ENCODE data around the gene TSPAN3.

Gene TSPAN3

DNA sequence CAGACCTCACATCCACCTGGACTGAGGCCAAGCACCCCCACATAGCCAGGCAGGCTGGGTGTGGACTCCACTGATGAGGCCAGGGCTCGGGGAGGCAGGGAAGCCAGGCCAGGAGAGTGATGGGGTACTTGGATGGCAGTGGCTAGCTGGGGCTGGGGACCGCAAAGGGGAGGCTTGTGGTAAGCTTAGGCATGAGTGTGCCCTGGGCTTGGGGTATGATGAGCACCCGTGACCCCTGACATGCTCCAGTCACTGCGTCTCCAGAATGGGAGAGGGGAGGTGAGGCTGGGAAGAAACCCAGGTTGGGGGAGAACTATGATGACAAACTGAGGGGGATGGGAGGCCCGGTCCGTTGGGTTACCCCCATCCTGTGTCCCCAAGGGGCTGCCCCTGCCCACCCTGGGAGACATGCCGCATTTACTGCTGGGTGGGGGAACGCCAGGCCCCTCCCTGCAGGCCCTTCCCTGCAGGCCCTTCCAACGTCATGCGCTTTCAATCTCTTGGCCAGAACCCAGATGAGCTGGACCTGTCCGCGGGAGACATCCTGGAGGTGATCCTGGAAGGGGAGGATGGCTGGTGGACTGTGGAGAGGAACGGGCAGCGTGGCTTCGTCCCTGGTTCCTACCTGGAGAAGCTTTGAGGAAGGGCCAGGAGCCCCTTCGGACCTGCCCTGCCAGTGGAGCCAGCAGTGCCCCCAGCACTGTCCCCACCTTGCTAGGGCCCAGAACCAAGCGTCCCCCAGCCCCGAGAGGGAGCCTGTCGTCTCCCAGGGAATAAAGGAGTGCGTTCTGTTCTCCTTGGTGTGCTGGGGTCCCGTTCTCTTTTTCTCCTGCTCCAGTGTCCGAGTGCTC lies 34.1 kb downstream of the TSPAN3 start:
- Histone ChIP-seq H3K36me3 (ENCODE audit: insufficient read depth, low read length) (peaks cover 7% of the 10 kb centered on the region), H3K4me3 (ENCODE audit: low read length) (no peak overlapping the region)

DNA sequence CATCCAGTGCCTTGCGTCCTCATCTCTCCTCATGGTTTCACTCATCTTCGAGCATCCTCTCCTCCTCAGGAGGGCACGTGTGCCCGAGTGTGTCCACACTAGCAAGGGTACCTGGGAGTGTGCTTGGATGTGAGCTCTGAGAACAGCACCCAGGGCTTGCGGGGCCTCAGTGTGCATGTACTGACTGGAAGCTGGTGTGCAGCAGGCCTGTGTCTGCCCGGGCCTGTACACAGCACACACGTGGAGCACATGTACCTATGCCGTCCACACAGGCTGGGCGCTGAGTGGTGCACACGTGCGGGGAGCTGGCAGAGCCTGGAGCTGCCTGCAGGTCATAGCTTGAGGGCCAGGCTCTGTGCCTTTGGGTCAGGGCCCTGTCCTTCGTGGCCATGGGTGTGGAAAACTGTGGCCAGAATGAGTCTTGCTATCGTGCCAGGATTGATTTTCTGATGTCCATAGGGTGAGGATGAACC lies 34.9 kb downstream of the TSPAN3 start:
- Histone ChIP-seq H3K9me3 (replicated peaks; ENCODE audit: low read length) (no peaks in the 10 kb centered on the region), H3K4me2 (ENCODE audit: low read length) (no peak overlapping the region), H3K4me3 (ENCODE audit: low read length) (no peak overlapping the region), H3K9ac (ENCODE audit: low read depth, low read length) (no peak overlapping the region), H3K27me3 (ENCODE audit: control insufficient read depth, insufficient read depth, low read length) (no peaks in the 10 kb centered on the region), H3K36me3 (ENCODE audit: insufficient read depth, low read length) (peaks cover 7% of the 10 kb centered on the region), H3K4me1 (ENCODE audit: control insufficient read depth, insufficient read depth, low read length) (no peaks in the 10 kb centered on the region)

More for the DNA sequence above, 34.1 kb downstream of the TSPAN3 start:
- Histone ChIP-seq H3K4me2 (ENCODE audit: low read length) (no peak overlapping the region), H3K4me1 (ENCODE audit: control insufficient read depth, insufficient read depth, low read length) (no peaks in the 10 kb centered on the region), H3K9me3 (replicated peaks; ENCODE audit: low read length) (no peaks in the 10 kb centered on the region), H3K27me3 (ENCODE audit: control insufficient read depth, insufficient read depth, low read length) (no peaks in the 10 kb centered on the region), H3K9ac (ENCODE audit: low read depth, low read length) (no peak overlapping the region)

DNA sequence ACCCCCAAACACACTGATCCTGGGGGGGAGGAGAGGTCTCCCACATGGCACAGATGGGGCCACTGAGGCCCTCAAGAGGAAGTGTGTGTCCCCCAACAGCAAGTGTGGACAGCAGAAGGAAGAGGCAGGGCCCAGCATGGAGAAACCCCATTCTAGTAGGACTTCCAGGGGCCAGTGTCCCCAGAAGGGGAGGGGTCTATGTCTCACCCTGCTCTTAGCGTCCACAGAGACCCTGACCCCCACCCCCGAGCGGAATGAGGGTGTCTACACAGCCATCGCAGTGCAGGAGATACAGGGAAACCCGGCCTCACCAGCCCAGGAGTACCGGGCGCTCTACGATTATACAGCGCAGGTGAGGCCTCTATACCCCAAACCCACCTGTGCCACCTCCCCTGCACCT lies 35.3 kb downstream of the TSPAN3 start:
- Histone ChIP-seq H3K9ac (ENCODE audit: low read depth, low read length) (no peak overlapping the region), H3K36me3 (ENCODE audit: insufficient read depth, low read length) (peaks cover 7% of the 10 kb centered on the region)

GRCh38 chr15:77034695-77035489 lies 36.0 kb downstream of the TSPAN3 start:
- Histone ChIP-seq H3K9me3 (replicated peaks; ENCODE audit: low read length) (no peaks in the 10 kb centered on the region), H3K9ac (ENCODE audit: low read depth, low read length) (no peak overlapping the region), H3K4me1 (ENCODE audit: control insufficient read depth, insufficient read depth, low read length) (no peaks in the 10 kb centered on the region), H3K27me3 (ENCODE audit: control insufficient read depth, insufficient read depth, low read length) (no peaks in the 10 kb centered on the region), H3K36me3 (ENCODE audit: insufficient read depth, low read length) (peaks cover 7% of the 10 kb centered on the region), H3K4me3 (ENCODE audit: low read length) (no peak overlapping the region), H3K4me2 (ENCODE audit: low read length) (no peak overlapping the region)

More for the DNA sequence above, 35.3 kb downstream of the TSPAN3 start:
- Histone ChIP-seq H3K4me1 (ENCODE audit: control insufficient read depth, insufficient read depth, low read length) (no peaks in the 10 kb centered on the region), H3K4me2 (ENCODE audit: low read length) (no peak overlapping the region), H3K4me3 (ENCODE audit: low read length) (no peak overlapping the region), H3K9me3 (replicated peaks; ENCODE audit: low read length) (no peaks in the 10 kb centered on the region), H3K27me3 (ENCODE audit: control insufficient read depth, insufficient read depth, low read length) (no peaks in the 10 kb centered on the region)

GRCh38 chr15:77033729-77034671 lies 36.9 kb downstream of the TSPAN3 start:
- H3K4me1 ChIP-seq (ENCODE audit: control insufficient read depth, insufficient read depth, low read length): no peaks in the 10 kb centered on the region
- no peak overlapping the region for H3K4me2 ChIP-seq (ENCODE audit: low read length)
- no peak overlapping the region for H3K9ac ChIP-seq (ENCODE audit: low read depth, low read length)
- no peak overlapping the region for H3K4me3 ChIP-seq (ENCODE audit: low read length)
- H3K27me3 ChIP-seq (ENCODE audit: control insufficient read depth, insufficient read depth, low read length): peaks cover 2% of the 10 kb centered on the region
- no peaks in the 10 kb centered on the region for H3K9me3 ChIP-seq (replicated peaks; ENCODE audit: low read length)
- H3K36me3 ChIP-seq (ENCODE audit: insufficient read depth, low read length): peaks cover 7% of the 10 kb centered on the region

DNA sequence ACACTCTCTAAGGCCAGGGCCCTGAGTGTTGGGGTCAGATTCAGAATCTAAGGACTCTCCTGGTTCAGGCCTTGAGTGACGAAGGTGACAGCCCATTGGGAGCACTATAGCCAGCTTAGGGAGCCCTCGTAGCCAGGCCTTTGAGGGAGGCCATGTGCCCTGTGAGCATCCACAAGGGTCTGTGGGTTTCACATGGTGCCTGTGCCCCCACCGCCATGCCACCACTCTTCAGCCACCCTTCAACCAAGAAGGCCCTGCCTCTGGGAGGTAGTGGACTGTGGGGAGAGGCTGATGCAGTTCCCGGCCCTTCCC lies 37.5 kb downstream of the TSPAN3 start:
- peaks cover 2% of the 10 kb centered on the region for H3K27me3 ChIP-seq (ENCODE audit: control insufficient read depth, insufficient read depth, low read length)
- H3K4me2 ChIP-seq (ENCODE audit: low read length): no peak overlapping the region
- peaks cover 7% of the 10 kb centered on the region for H3K36me3 ChIP-seq (ENCODE audit: insufficient read depth, low read length)
- H3K4me3 ChIP-seq (ENCODE audit: low read length): no peak overlapping the region
- no peaks in the 10 kb centered on the region for H3K9me3 ChIP-seq (replicated peaks; ENCODE audit: low read length)
- H3K9ac ChIP-seq (ENCODE audit: low read depth, low read length): no peak overlapping the region
- no peaks in the 10 kb centered on the region for H3K4me1 ChIP-seq (ENCODE audit: control insufficient read depth, insufficient read depth, low read length)

DNA sequence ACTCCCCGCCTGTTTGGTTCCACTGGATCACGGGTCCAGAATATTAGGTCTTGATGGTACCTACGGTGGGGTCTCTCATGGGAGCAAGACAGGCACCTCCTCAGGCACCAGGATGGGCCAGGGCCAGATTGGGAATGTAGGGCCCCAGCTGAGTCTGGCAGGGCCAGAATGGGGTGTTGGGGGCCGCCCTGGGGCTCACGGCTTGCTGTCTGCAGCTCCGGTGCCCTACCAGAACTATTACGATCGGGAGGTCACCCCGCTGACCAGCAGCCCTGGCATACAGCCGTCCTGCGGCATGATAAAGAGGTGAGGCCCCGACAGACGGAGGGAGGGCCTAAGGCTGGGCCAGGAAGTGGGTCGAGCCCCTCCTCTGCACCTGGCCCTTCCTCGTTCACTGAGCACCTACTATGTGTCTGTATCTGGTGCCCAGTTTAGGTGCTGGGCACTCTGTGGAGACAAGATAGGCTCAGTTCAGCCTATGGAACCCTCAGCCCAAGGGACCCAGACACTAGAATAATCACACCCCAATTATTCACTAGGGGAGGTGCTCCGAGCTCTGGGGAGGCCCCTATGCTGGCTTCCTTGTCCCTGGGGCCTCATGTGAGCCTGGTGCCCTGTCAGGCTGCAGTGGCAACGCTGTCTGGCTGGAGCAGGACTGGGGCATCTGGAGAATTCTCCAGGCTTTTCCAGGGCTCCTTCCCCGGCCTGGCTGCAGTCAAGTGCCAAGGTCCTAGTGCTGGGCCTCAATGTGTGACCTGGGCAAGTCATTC lies 38.1 kb downstream of the TSPAN3 start:
- Histone ChIP-seq H3K27me3 (ENCODE audit: control insufficient read depth, insufficient read depth, low read length) (peaks cover 2% of the 10 kb centered on the region), H3K9me3 (replicated peaks; ENCODE audit: low read length) (no peaks in the 10 kb centered on the region), H3K36me3 (ENCODE audit: insufficient read depth, low read length) (peaks cover 7% of the 10 kb centered on the region), H3K4me1 (ENCODE audit: control insufficient read depth, insufficient read depth, low read length) (no peaks in the 10 kb centered on the region), H3K4me2 (ENCODE audit: low read length) (no peak overlapping the region), H3K9ac (ENCODE audit: low read depth, low read length) (no peak overlapping the region), H3K4me3 (ENCODE audit: low read length) (no peak overlapping the region)

DNA sequence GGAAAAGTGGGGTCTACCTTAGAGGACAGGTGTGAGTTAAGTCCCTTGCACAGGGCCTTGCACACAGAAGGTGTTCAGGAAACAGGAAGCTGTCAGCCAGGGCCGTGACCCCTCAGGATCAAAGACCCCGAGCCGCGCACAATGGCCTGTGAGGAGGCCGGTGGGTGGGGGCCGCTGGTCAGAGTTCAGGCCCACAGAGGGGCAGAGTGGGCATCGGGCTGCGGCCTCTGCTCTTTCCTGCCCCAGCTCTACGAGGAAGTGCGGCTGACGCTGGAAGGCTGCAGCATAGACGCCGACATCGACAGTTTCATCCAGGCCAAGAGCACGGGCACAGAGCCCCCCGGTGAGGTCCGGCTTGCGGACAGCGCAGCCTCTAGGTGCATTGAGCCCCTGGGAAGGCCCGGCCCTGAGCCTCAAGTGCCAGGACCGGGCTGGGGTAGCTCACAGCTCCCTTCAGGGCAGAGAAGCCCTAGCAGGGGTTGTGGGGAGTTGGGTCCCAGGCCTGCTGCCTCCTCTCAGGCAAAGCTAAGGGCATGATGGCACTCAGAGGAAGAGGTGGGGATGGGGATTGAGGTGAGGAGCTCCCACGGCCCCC lies 38.8 kb downstream of the TSPAN3 start:
- Histone ChIP-seq H3K9me3 (replicated peaks; ENCODE audit: low read length) (no peaks in the 10 kb centered on the region), H3K9ac (ENCODE audit: low read depth, low read length) (no peak overlapping the region), H3K4me2 (ENCODE audit: low read length) (no peak overlapping the region), H3K36me3 (ENCODE audit: insufficient read depth, low read length) (peaks cover 7% of the 10 kb centered on the region), H3K4me1 (ENCODE audit: control insufficient read depth, insufficient read depth, low read length) (no peaks in the 10 kb centered on the region), H3K4me3 (ENCODE audit: low read length) (no peak overlapping the region), H3K27me3 (ENCODE audit: control insufficient read depth, insufficient read depth, low read length) (peaks cover 2% of the 10 kb centered on the region)

- Histone ChIP-seq H3K9ac (ENCODE audit: low read depth, low read length) (no peak overlapping the region), H3K9me3 (replicated peaks; ENCODE audit: low read length) (no peaks in the 10 kb centered on the region), H3K4me3 (ENCODE audit: low read length) (no peak overlapping the region), H3K27me3 (ENCODE audit: control insufficient read depth, insufficient read depth, low read length) (peaks cover 2% of the 10 kb centered on the region), H3K4me1 (ENCODE audit: control insufficient read depth, insufficient read depth, low read length) (no peaks in the 10 kb centered on the region), H3K4me2 (ENCODE audit: low read length) (no peak overlapping the region), H3K36me3 (ENCODE audit: insufficient read depth, low read length) (peaks cover under 1% of the 10 kb centered on the region)
Measured at GRCh38 chr15:77031376-77032050, 39.4 kb downstream of the TSPAN3 start.

DNA sequence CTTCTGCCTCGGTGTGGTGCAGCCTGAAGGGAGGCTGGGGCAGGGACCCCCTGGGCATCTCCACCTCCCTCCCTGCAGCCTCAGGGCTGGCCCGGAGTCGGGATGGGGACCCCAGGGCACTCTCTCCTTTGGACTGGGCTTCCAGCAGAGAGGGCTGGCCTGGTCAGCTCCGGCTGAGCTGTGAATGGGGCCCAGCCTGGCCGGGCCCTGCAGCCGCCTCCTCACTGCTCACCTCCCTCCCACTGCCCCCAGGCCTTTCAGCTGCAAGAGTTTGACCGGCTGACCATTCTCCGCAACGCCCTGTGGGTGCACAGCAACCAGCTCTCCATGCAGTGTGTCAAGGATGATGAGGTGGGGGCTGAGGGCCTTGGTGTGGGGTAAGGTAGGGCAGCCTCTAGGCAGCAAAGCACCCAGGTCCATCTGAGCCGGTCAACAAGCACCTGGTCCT lies 40.0 kb downstream of the TSPAN3 start:
- H3K36me3 ChIP-seq (ENCODE audit: insufficient read depth, low read length): no peaks in the 10 kb centered on the region
- no peaks in the 10 kb centered on the region for H3K4me1 ChIP-seq (ENCODE audit: control insufficient read depth, insufficient read depth, low read length)
- H3K9me3 ChIP-seq (replicated peaks; ENCODE audit: low read length): no peaks in the 10 kb centered on the region
- H3K9ac ChIP-seq (ENCODE audit: low read depth, low read length): no peak overlapping the region
- no peak overlapping the region for H3K4me3 ChIP-seq (ENCODE audit: low read length)
- H3K4me2 ChIP-seq (ENCODE audit: low read length): no peak overlapping the region
- peaks cover 2% of the 10 kb centered on the region for H3K27me3 ChIP-seq (ENCODE audit: control insufficient read depth, insufficient read depth, low read length)
